HG03378 (cell line): Measurements from ENCODE around the gene CACYBP.

Experiments used
- ATAC-seq: cut with Tn5 transposase; IDR thresholded peaks from one replicate; pipeline ENCODE4 v1.9.1; 2021; ENCODE audit warnings: mild to moderate bottlenecking, moderate library complexity; ENCODE audit not compliant: unreplicated experiment

CACYBP gene, protein sequence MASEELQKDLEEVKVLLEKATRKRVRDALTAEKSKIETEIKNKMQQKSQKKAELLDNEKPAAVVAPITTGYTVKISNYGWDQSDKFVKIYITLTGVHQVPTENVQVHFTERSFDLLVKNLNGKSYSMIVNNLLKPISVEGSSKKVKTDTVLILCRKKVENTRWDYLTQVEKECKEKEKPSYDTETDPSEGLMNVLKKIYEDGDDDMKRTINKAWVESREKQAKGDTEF

DNA sequence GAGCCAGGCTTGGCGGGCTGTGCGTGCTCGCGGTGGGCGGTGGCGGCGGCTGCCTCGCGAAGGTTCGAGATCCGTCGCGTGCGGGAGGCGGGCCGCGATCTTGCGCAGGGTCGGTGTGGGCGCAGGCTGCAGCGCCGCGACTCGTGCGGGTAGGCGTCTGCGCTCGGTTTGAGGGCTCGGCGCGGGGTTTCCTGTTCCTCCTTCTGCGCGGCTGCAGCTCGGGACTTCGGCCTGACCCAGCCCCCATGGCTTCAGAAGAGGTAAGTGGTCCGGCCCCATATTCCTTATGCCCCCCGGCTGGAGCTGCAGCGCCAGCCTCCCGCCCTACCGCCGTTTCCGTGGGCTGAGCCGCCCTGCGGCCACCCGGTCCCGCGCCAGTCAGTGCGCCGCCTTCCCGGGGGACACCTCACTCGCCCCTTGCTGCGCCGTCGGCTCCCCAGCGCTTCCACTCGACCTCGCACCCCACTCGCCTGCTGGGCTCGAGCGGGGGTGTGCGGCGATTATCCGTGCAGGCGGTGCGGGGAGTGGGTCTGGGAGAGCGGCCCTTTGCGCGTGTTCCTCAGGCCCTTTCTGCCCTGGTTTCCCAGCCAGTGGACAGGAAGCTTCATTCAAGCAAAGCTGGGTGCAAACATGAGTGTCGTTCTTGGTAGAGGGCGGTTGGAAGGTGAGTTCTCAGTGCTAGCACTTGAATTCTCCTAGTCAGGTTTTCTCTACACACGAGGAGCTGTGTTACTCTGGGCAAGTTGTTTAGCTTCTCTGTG is at the start of gene CACYBP:
TSS of gene CACYBP (plus strand) at position 12 of the 761 bp plus-strand sequence. CDS start at position 246, 234 bp downstream.
- peak; percentile 1 for ATAC-seq

DNA sequence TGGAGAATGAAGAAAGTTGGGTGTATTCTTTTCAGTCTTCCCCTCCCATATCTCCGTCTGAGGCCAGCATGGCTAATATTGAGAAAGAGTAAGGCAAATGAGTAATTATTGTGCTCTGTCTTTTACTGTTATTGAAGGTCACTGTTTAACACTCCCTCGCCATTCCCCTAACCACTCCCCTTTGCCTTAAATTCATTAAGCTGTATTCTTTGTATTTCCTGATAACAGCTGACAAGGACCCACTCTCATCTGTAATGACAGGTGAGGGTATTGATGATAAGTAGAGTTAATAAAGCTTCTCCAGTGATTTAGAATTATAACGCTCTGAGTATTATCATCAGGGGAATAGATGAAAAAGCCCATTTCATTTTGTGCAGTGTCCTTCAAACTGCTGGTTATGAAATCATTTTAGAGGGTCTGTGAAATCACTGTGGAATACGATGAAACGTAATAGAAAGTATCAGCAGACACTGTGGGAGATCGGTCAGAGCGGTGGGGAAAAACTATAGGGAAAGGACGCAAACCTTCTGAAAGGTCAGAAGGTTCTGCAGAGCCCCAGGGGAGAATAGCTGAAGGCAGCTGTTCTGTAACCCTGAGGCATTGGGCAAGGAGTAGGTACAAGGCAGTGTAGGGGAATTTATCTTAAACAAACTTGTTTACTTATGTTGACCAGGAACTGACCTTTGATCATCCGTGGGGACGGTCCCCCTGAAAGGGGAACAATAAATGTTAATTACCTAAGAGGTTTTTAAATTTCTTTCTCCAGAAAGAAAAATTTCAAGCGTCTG is 46.3 kb upstream of the CACYBP start:
- ATAC-seq, result no peak

DNA sequence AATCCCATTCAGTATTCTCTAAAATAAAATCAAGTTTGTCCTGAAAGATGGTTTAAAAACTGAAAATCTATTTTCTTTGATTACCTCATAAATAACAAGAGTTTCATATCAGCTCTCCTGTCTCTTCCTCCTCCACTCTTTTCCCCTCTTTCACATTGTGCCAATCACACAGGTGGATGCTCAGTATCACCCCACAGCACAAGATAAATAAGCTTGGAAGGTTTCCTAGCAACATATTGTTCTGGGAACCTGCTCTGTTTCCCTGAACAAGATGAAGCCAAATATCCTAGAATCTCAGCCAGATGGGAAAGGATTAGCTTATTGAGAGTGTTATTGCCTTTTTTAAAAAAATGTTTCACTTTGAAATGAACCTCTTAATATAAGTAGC is 45.7 kb upstream of the CACYBP start:
- ATAC-seq, result no peak

DNA sequence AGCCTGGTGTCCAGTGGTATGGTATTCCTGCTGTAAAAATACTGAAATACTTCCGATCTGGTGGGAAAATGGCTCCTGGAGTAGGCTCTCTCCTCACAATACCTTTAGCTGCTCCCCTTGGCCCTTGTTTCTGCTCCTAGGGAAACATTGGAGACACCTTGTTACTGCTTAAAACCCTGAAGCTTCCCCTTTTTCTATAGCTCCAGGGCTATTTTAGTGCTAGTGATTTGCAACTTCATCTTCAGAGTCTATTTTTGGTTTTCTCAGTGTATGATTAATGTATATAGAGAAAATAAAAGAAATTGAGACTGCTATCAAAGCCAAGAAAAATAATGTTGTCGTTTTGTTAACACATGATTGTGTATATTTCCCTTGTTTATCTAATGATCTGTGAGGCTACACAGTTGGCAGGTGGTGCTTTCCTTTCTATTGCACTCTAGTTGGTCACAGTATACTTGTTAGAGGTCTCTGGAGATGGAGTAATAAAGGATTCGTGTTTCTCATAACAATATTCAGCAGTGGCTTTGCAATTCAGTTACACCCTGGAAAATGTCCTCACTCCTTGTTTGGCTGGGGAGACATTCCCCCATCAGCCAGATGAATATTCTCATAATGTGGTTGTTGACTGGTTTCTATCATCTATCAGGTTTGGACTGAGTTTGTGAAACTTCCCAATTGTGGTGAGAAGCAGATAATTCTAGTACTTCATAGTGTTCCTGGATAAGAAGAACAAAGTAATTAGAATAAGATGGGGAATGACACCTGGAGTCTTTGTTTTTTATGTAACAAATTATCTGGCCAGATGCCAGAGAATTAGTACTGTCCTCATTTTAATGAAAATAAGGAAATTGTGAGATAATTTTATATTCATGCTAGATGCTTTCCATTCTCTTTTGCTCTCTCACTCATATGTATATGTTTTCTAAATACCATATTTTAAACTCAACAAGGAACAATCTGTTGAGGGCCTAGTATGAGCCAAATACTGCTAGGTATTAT is 44.8 kb upstream of the CACYBP start:
- no peak for ATAC-seq

DNA sequence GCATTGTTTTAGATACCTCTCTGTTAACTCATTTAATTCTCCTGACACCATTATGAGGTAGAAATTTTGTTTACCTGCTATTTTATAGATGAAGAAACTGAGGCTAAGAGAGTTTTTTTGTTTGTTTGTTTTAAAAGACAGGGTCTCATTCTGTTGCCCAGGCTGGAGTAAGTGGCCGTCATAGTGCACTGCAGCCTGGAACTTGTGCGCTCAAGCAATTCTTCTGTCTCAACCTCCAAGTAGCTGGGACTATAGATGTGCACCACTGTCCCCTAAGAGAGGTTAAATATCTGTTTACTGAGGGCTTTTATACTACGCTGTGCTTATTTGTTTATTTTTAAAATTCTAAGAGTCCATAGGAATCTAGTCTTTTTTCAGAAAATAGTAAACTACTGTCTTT is 43.7 kb upstream of the CACYBP start:
- no peak for ATAC-seq

DNA sequence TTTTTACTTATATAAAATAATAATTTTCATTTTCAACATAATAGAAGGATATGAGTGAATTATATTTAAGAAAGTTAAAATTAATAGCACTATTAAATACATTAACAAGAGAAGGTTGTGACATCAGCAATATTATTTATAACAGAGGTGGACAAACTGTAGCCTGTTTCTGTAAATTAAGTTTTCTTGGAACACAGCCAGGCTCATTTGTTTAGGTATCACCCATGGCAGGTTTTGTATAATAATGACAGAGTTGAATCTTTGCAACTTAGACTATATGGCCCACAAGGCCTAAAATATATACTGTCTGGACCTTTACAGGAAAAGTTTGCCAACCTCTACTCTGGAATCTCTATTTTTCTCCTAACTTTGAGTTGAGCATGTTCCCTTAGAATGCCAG is 42.8 kb upstream of the CACYBP start:
- ATAC-seq, result no peak

DNA sequence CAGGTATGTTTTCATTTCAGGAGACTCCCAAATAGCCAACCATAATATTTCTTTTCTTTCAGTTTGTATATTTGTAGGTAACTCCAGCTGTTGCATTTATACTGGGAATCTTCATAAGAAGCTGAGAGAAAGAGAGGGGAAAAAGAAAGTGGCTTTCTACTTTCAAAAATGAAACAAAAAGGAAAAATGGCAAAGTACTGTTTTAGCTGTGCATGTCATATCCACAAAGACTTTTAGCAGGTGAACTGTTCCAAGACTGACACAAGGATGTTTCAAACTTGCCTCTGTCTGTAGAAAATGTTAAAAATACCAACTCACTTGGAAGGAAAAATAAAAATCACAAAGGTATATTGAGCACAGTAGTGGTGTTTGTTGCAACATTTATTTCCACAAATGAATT is 41.9 kb upstream of the CACYBP start:
- no peak for ATAC-seq

DNA sequence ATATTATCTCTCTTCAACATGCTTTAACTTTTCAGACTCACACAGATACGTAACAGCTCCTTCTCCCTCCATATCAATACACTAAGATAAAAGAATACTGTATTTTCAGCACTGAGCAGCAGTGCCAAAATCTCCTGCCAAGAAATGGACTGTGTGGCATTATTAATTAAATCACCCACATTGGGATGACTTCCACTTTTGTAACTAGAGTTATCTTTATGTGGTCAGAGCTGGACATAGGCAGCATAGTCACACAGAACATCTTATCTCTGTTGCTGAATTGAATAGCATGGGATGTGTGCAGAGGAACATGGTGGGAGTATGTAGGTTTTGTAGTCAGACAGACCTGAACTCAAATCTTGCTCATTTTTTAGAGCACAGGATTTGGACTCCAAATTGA is 41.4 kb upstream of the CACYBP start:
- no peak for ATAC-seq

DNA sequence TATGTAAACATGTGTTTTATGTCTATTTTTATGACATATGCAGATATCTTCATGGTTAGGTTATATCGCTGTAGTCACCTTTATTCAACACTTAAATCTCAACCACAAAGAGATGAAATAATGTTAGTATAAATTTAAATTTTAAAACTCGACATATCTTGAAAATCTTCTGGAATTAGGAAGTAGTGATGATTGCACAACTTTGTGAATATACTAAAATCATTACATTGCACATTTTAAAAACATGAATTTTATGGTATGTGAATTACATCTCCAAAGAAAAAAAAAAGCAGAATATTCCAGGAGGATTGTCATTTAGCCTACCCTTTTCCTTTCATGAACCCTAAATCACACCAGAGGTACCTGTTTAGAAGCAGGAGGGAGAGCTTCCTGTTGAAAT is 39.4 kb upstream of the CACYBP start:
- no peak for ATAC-seq

DNA sequence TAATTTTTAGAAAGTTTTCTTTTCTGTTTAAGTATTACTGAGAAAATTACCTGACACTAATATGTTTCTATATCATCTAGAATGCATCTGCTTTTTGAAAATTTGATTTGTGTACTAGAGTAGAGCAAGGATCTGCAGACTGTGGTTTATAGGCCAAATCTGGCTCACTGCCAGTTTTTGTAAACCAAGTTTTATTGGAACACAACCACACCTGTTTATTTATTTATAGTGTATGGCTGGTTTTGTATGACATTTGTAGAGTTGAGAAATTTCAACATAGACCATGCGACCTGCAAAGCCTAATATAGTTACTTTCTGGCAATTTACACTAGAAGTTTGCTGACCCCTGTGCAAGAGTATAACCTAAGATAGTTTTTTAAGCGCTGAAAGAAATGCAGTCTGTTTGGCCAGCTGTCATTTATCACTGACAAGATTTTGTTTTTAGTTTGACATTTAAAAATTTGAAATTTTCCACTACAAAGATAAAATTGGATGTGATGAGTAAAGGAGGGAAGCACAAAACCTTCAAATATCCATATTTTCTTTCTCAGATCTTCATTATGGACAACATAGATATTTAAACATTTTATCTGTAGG is 36.1 kb upstream of the CACYBP start:
- ATAC-seq, result no peak

DNA sequence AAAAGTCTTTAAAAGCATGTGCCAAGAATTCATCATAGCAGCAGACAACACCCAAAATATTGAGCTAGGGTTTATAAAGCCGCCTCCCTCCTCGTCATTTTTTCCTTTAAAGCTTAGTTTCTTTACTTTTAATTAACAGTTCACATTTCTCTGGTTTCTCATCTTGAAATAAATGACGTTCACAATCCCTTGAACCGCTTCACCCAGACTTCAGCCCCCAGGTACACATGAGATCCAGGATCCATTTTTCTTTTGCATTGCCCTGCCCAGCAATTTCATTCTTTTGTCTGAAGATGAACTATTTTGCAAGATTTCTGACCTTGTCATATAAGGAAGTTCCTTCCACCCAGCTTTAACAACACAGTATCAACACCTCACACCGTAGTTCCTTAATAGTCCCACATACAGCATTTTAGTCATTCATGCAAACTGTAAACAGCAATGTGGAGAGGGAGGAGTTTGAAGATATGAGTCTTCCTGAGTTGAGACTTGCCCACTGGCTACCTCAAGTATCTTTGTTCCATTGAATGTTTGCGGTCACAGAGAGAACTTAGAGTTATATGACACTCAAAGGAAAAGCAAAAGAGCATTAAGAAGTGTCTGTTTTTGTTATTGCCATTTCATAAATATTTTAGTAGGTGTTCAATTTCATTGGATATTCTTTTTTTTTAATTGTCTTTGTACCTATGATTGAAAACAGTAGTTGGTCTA is 35.3 kb upstream of the CACYBP start:
- ATAC-seq, result no peak

DNA sequence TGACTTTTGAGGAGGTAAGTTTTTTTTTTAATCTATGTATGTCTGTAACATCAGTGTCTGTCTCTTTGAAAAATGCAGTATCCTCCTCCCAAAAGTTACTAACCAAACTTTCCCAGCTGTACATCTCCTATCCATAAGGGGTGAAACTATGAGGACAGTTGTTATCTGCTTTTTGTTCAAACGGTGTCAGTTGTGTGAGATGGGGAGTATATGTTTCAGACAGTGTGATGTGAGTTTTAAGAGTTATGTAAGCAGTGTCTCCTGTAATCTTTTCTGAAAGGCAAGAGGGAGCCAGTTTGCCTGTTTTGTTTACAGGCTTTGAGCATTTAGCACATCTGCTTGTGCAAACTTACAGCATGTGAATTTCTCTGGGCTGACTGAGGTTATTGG is 34.8 kb upstream of the CACYBP start:
- no peak for ATAC-seq

DNA sequence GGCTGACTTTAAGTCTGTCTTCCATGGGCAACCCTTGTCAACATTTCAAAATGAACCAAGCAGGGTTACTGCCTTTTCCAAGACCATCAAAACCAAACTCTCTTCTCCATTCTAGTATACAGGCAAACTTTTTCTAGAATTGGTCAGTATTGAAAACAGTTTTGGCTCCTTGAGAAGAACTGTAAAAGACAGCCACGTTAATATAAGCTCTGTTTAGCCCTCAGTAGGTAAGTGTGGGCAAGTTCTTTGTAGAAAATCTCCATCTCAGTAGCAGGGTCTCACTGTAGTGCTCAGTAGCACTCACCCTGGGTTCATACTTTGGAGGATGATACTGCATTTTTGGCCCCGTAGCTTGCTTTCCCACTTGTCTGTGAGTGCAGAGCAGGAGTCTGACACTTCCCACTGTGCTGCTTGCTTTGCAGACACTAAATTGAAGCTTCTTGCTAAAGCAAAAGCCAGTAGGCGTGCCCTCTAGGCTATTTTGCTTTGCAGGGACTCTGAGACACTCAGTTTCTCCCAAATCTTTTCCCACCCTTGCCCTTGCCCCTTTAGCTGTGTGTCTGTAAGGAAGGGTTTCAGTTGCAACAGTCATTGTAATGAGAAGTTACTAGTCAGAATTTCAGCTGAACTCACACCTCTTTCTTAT is 34.3 kb upstream of the CACYBP start:
- no peak for ATAC-seq

DNA sequence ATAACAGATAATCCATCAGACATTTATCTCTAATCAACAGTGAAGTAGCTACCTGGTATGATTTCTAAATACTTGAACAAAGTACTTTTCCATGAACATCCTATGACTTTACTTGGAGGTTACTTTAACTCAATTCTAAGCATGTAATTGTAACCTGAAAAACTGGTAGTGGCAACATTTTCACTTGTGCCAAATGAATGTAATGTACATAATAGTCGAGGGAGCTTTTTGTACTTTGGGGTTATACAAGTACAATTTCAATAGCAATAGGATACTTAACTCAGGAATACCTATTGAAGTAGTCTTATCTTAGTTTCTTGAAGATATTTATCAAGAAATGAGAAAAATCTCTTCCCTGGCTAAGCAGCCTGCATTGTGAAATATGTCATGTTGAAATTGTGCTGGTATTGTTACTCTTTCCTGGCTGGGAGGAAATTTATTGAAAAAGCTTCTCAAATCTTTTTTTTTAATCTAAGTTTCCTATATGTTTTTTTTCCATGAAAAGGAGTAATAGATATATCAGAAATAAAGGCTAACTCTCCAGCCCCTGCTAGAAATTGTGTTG is 33.7 kb upstream of the CACYBP start:
- no peak for ATAC-seq

DNA sequence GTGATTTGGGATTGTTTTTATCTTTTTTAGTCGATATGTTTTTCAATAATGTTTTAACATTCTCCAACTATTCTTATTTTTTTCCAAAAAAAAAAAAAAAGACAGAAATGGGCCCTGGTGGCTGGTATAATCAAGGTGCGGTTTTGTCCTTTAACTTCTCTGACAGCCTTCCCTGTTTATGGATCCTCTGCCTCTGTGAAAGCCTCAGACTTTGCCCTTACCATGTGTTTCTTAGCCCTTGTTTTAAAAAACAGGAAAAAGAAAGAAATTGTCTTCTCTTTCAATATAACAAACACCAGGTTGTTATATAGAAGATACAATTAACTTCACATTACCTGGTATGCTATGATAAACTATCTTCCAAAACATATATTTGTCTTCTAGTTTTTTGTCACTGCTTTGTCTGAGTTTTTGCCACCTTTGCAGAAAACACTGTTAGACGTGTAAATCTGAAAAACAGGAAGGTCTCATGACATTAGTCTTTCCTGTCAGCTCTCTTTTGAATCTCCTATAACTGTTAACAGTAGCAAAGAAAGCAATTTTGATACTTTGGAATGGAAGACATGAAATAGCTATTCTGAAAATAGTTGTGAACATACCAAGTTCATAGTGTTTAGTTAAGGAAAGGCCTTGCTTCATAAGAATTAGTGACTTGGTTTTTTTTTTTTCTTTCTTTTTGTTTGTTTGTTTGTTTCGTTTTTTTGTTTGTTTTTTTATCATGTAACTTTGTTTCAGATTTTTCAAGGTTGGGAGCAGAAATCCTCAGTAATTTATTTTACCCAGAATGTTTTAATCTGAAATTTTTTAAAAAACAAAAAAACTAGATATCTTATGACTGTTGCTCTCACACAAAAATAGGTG is 31.7 kb upstream of the CACYBP start:
- no peak for ATAC-seq

DNA sequence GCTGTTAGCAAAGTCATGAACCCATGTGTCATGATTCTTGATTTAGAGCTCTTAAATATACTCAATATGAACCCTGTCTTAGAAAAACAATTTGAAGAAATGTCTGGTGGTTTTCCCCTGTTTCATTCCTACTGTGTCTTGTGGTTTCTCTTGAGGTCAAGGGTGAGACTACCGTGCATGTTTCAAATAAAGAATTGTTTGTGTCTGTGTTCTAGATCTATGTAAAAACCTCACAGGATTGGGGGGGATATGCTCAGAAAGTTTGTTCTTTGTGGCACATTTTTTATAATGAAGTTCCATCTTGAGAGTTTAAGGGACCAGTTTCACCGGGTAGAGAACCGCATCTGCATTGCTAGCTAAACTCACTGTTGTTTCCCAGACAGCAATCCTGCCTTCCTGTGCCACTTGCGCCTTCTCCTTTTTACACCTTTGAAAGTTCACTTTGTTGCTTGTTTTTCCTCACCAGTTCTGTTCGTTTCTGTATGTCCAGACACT is 30.9 kb upstream of the CACYBP start:
- ATAC-seq, result peak; percentile 75

DNA sequence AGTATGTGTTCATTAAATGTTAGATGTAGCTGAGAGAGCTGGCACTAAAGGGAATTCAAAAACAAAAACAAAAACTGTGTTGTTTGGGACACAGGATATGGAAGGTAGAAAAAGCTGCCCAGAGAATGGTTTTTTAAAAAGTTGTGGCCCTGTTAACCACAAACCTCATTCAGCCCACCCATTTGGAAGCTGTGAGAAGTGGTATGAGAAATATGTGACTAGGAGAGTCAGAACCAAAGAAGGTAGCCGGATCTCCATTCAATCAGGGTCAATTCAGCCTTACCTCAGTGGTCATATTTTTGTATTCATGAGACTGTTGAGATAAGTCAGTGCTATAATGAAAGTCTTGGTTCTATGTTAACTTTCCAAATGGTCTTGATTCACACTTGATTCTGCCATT is 29.8 kb upstream of the CACYBP start:
- peak; percentile 54 for ATAC-seq

DNA sequence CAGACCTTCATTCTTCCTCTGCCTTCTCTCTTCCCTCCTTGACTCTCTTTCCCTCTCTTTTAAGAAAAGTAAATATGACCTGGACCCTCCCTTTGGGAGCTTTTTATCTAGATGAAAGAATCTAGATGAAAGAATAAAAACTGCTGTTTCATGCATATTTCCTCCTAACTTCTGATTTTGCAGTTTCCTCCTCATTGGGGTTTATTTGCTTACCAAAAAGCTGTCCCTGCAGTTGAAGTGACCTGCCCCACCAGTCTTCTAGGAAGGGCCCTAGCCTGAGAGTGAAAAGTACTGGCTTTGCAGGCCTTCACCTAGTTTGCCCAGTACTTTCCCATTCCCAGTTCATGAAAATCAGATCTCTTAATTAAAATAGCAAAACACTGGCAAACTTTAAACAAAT is 28.3 kb upstream of the CACYBP start:
- no peak for ATAC-seq
